Measurements from ENCODE around the gene POLR3E. TPM values are rescaled to one million over a fixed set of nuclear protein-coding genes. Genes with fewer than 3 reads are reported as not detected.

POLR3E gene
- total and polyA plus RNA-seq, 11 donors: 15.2 to 72.6 (median 31.3) TPM

DNA sequence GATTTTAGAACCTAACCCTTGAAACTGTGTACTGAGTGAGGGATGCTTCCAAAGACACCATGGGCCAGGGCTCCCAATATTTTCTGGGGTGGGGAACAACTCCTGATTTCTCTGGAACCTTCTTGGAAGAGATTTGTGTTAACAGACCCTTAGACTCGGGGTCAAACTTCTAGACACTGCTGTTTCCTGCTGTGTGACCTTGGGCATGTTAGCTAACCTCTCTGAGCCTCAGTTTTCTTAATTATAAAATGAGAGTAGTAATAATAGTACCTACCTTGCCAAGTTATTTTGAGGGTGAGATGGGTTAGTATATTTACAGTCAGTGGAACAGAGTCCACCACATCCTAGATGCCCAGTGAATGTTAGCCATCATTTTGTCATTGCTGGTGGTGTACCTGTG, 18.8 kb downstream of the POLR3E start:
- 94 to 100% (median 96%) methylated on average over 1 of the region's 1 CpG for WGBS, 4 donors
- Histone ChIP-seq H3K9me3 (no peaks in the 10 kb centered on the region), H3K27ac (no peak overlapping the region), H3K4me1 (peaks cover 0 to 6% (median 0%) of the 10 kb centered on the region in 12 donors), H3K4me3 (no peak overlapping the region), H3K36me3 (peaks cover 0 to 100% (median 94%) of the 10 kb centered on the region in 9 donors), H3K27me3 (no peaks in the 10 kb centered on the region)
- DNase-seq (no peak), ATAC-seq (no peak)
- intact Hi-C loops (cut with DNase I): loop anchor here in 2 of 10 donors (10.0 kb wide), 2 partner anchors 59 to 1161 kb away; partner anchors contain the start of genes CDR2 (in 1 of the 2), DNAH3 (in 1 of the 2) and LDAF1 (in 1 of the 2)
- no peak for TF ChIP-seq POLR2A (IDR thresholded peaks at IDR 0.05)
- TF ChIP-seq, protein P1, sequence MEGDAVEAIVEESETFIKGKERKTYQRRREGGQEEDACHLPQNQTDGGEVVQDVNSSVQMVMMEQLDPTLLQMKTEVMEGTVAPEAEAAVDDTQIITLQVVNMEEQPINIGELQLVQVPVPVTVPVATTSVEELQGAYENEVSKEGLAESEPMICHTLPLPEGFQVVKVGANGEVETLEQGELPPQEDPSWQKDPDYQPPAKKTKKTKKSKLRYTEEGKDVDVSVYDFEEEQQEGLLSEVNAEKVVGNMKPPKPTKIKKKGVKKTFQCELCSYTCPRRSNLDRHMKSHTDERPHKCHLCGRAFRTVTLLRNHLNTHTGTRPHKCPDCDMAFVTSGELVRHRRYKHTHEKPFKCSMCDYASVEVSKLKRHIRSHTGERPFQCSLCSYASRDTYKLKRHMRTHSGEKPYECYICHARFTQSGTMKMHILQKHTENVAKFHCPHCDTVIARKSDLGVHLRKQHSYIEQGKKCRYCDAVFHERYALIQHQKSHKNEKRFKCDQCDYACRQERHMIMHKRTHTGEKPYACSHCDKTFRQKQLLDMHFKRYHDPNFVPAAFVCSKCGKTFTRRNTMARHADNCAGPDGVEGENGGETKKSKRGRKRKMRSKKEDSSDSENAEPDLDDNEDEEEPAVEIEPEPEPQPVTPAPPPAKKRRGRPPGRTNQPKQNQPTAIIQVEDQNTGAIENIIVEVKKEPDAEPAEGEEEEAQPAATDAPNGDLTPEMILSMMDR (IDR thresholded peaks at IDR 0.05): no peak

DNA sequence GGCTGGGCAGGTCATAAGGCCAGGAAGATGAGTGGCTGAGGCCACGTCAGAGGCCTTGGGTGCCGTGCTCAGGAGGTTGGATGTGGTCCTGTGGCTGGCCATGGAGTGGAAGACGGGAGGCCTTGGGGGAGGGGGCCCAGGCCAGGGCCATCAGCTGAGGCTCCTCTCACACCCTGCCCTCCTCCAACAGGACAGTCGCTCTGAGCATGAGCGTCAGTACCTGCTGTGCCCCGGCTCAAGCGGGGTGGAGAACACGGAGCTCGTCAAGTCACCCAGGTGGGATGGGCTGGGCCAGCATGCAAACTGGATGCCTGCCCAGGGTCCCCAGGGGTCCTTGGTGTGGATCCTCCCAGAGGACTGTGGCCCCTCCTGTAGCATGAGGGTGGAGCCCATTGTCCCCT, 19.2 kb downstream of the POLR3E start:
- ATAC-seq (peak in 1 of 4 donors; percentile 4), DNase-seq (no peak)
- intact Hi-C loops (cut with DNase I): loop anchor here in 2 of 10 donors (10.0 kb wide), 2 partner anchors 58 to 1162 kb away; partner anchors contain the start of genes CDR2 (in 1 of the 2), DNAH3 (in 1 of the 2) and LDAF1 (in 1 of the 2)

DNA sequence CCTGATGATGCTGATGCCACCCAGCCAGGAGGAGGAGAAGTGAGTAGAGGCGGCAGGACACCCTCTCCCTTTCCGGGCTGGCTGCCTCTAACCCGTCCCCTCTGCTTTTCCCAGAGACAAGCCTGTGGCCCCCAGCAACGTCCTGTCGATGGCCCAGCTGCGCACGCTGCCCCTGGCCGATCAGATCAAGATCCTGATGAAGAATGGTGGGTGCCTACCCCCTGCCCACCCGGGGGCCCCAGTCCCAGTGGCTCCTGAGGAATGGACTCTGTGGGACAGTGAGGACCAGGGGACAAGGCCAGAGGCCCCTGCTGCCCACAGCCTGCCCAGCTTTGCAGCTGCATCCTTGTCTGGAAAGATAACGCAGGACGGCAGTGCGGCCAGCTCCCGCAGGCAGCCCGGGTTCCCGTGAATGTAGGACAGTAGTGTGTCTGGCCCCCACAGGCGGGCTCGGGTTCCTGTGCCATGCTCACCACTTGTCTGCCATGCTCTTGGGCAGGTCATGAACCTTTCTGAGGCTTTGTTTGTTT, 19.9 kb downstream of the POLR3E start:
- intact Hi-C loops (cut with DNase I): loop anchor here in 2 of 10 donors (10.0 kb wide), 2 partner anchors 58 to 1162 kb away; partner anchors contain the start of genes CDR2 (in 1 of the 2), DNAH3 (in 1 of the 2) and LDAF1 (in 1 of the 2)
- H3K27me3 ChIP-seq: no peaks in the 10 kb centered on the region
- no peak overlapping the region for H3K27ac ChIP-seq
- peak in 1 of 4 donors; percentile 4 for ATAC-seq
- peaks cover 0 to 8% (median 1%) of the 10 kb centered on the region in 12 donors for H3K4me1 ChIP-seq
- WGBS, 4 donors: 84 to 90% (median 90%) methylated on average over 9 to 17 of the region's 17 CpGs
- peak in 1 of 5 donors; percentile 13 for DNase-seq
- H3K4me3 ChIP-seq: no peak overlapping the region
- no peaks in the 10 kb centered on the region for H3K9me3 ChIP-seq
- H3K36me3 ChIP-seq: peaks cover 0 to 100% (median 95%) of the 10 kb centered on the region in 9 donors
- TF ChIP-seq, protein P1 (IDR thresholded peaks at IDR 0.05): no peak
- no peak for TF ChIP-seq POLR2A (IDR thresholded peaks at IDR 0.05)

More for the DNA sequence above, 19.2 kb downstream of the POLR3E start:
- peaks cover 0 to 100% (median 95%) of the 10 kb centered on the region in 9 donors for H3K36me3 ChIP-seq
- H3K27ac ChIP-seq: no peak overlapping the region
- peaks cover 0 to 6% (median under 1%) of the 10 kb centered on the region in 12 donors for H3K4me1 ChIP-seq
- H3K9me3 ChIP-seq: no peaks in the 10 kb centered on the region
- TF ChIP-seq, protein P1 (IDR thresholded peaks at IDR 0.05): no peak
- no peak for TF ChIP-seq POLR2A (IDR thresholded peaks at IDR 0.05)
- WGBS, 4 donors: 75 to 91% (median 88%) methylated on average over 2 to 9 of the region's 9 CpGs
- no peaks in the 10 kb centered on the region for H3K27me3 ChIP-seq
- no peak overlapping the region for H3K4me3 ChIP-seq

DNA sequence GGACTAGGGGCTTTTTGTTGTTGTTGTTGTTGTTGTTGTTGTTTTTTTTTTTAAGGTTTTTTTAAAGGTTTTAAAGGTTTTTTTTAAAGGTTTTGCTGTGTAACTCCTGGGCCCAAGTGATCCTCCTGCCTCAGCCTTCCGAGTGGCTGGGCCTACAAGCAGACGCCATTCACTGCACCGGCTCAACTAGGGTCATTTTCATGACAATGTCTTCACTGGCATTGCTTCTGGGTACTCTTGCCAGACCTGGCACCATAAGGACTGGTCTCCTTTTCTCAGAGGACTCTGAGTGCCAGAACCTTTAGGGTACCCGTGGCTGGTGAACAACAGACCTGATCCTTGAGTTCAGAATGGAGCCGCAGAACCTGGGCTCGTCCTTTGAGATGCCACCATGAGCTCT, 20.4 kb downstream of the POLR3E start:
- DNase-seq (no peak), ATAC-seq (no peak)
- Histone ChIP-seq H3K4me1 (peaks cover 0 to 8% (median 1%) of the 10 kb centered on the region in 12 donors), H3K36me3 (peaks cover 0 to 97% (median 89%) of the 10 kb centered on the region in 9 donors), H3K27ac (no peak overlapping the region), H3K4me3 (no peak overlapping the region), H3K27me3 (no peaks in the 10 kb centered on the region), H3K9me3 (no peaks in the 10 kb centered on the region)
- no peak for TF ChIP-seq POLR2A (IDR thresholded peaks at IDR 0.05)
- TF ChIP-seq, protein P1 (IDR thresholded peaks at IDR 0.05): no peak
- intact Hi-C loops (cut with DNase I): loop anchor here in 2 of 10 donors (10.0 kb wide), 2 partner anchors 57 to 1163 kb away; partner anchors contain the start of genes CDR2 (in 1 of the 2), DNAH3 (in 1 of the 2) and LDAF1 (in 1 of the 2)
- 83 to 94% (median 89%) methylated on average over 6 of the region's 6 CpGs for WGBS, 4 donors
